ENCODE data around the gene RAB3B. TPM values are rescaled to one million over a fixed set of nuclear protein-coding genes. Genes with fewer than 3 reads are reported as not detected.

Gene RAB3B
- total RNA-seq, 4 donors from 2014 or later = under 0.01 TPM; not detected in 3

GRCh38 chr1:51981555-51981954 lies 8.9 kb downstream of the RAB3B start:
- no peak for TF ChIP-seq CTCF (IDR thresholded peaks at IDR 0.05; ENCODE audit: low read depth)

DNA sequence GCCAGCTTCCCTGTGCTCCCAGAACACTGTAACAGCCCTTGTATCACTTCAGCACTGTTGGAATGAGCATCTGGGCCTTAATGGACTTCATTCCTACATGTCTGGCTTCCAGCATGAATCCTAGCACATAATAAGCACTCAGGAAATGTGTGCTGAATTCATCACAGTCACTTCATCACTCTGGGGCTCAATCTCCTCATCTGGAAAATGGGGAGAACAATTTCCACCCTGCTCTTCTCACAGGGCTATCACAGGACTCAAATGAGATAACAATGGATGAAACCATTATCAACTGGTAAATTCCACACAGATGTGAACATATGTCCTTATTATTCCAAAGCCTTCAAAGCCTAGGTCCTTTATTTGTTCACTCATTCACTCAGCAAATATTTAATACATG lies 12.4 kb downstream of the RAB3B start:
- no peak for TF ChIP-seq CTCF (IDR thresholded peaks at IDR 0.05; ENCODE audit: low read depth)

DNA sequence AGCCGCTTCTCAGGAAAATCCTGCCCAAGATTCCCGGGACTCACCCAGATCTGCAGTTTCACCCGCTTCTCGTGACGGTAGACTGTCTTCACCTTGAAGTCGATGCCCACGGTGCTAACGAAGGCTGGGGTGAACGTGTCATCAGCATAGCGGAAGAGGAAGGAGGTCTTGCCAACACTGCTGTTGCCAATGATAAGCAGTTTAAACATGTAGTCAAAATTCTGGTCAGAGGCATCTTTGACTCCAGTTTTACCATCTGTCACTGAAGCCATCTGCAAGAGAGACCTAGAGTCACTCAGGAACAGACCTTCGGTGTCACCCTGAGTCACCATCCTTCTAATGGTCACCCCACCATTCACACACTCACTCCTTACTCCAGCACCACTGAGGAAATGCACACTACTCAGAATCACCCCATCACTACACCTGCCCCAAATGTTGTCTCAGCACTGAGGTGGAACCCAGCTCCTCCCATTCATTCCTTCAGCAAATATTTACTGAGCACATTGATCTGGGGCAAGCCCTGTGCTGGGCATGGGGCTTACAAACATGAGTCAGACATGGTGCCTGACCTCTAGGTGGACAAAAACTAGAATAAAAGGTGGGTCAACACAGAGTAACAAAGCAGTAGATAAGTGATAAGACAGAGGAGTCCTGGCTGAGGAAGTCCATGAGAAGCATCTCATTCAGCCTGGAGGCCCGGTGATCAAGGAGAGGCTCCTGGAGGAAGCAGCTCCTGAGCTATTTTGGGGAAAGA lies 13.5 kb downstream of the RAB3B start:
- TF ChIP-seq CTCF (IDR thresholded peaks at IDR 0.05; ENCODE audit: low read depth) = no peak

DNA sequence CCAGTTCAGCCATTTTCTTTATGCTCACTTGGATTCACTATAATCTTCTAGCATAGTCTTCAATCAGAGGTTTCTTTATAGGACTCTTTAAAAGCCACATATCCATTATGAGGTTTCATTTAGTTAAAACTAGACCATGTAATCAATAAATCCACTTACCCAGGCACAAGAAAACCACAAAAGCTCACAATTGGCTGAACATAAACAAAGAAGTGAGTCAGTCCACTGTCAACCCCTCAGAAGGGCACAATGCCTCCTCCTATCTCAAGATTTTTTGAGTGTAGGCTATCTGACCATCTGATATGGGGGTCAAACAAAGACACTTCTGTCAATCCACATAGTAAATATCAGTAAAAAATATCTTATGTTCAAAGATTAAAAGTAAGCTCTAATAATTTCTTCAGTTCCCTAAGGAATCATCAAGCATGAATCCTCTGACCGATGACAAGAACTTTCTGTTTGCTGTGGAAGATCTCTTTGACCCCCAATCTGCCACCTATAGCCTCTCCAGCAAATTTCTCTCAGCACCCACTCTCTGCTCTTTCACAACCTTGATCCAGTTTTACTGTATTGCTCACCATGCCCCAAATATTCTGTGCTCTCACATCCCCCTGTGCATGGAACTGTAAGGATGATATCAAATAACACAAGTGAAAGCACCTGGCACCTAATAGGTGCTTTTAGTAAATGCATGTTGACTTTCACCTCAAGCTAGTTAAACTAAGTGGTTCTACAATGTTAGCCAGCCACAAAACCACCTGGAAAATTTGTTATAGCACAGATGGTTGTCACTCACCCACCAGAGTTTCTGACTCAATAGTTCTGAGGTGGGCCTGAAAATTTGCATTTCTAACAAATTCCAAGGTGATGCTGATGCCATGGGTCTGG lies 16.7 kb downstream of the RAB3B start:
- TF ChIP-seq CTCF (IDR thresholded peaks at IDR 0.05; ENCODE audit: low read depth) = no peak

DNA sequence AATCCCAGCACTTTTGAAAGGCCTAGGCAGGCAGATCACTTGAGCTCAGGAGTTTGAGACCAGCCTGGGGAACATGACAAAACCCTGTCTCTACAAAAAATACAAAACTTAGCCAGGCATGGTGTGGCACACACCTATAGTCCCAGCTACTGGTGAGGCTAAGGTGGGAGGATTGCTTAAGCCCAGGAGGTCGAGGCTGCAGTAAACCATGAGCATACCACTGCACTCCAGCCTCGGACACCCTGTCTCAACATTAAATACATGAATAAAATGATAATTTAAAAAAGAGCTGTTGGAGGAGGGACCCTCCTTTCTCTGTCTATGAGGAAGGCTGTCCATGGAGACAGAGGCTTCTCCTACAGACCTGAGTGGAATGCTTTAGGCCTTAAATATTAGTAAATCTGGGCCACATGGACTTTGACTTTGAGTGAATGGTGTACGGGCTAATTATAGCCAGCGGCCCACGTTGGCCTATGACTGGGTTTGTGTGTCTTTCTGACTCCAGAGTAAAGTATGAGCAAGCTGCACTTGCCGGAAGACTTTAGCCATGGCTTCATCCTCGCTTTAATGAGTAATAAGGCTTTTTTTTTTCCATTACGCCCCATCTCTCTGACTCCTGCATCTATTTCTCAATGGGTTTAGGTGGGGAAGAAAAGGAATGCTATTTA lies 21.3 kb downstream of the RAB3B start:
- no peak for TF ChIP-seq CTCF (IDR thresholded peaks at IDR 0.05; ENCODE audit: low read depth)

DNA sequence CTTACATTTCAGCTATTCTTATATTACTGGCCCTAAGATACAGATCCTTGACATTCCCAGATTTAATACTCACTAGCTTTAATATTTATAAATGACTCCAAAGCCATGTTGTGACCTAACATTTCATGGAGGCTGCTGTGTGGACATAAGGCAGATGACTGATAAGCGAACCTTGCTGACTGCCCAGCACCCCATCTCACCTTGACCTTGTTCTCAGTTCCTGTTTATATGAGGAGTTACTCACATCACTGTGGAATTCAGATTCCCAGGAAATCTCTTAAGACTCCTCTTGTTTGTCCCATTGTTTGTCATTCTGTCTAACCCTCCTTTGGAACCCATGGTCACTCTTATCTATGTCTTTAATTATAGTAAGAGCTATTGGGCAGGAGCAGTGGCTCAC lies 21.9 kb downstream of the RAB3B start:
- no peak for TF ChIP-seq CTCF (IDR thresholded peaks at IDR 0.05; ENCODE audit: low read depth)

- no peak for TF ChIP-seq CTCF (IDR thresholded peaks at IDR 0.05; ENCODE audit: low read depth)
These were observed 23.9 kb downstream of the RAB3B start for GRCh38 chr1:51966559-51966958.
